Transverse colon (tissue), 4 donors: ENCODE results near the gene CBX2. TPM values are rescaled to one million over a fixed set of nuclear protein-coding genes. Genes with fewer than 3 reads are reported as not detected.

Experiments used
- DNase-seq: peaks from one replicate; pipeline ENCODE4 v3.0.0-alpha.2; 2019
- H3K27ac ChIP-seq, 4 donors: fragments of 200-600 bp; sonication (generic); 2 replicates each; pipeline ENCODE4 v1.5.1; 2016 to 2018; ENCODE audit warnings: inconsistent platforms in 4 of 4
- H3K27me3 ChIP-seq: fragments of 200-600 bp; sonication (generic); 2 replicates; pipeline ENCODE4 v1.5.1; 2017; ENCODE audit warnings: inconsistent platforms
- H3K36me3 ChIP-seq, 4 donors: fragments of 200-600 bp; sonication (generic); 2 replicates each; pipeline ENCODE4 v1.5.1; 2017 to 2019; ENCODE audit warnings: inconsistent platforms in 4 of 4
- H3K4me1 ChIP-seq, 4 donors: fragments of 200-600 bp; sonication (generic); 2 replicates each; pipeline ENCODE4 v1.5.1; 2017 to 2020; ENCODE audit warnings: inconsistent platforms in 4 of 4
- H3K4me3 ChIP-seq, 4 donors: fragments of 200-600 bp; sonication (generic); 1 replicate in 1 of 4; 2 replicates in 3 of 4; pipeline versions ENCODE4 v1.5.1 to v1.6.1; 2017 to 2019; ENCODE audit warnings: inconsistent platforms in 4 of 4
- H3K9me3 ChIP-seq, 2 donors: fragments of 200-600 bp; sonication (generic); 2 replicates each; pipeline ENCODE4 v1.5.1; 2017 to 2019; ENCODE audit warnings: inconsistent platforms in 2 of 2
- EP300 ChIP-seq: sonication (generic); formaldehyde crosslinking; IDR thresholded peaks from one replicate; pipeline ENCODE4 v1.6.1; 2017; ENCODE audit warnings: antibody characterized with exemption, low read depth
- POLR2A ChIP-seq: fragments of 450-650 bp; IDR thresholded peaks from one replicate; pipeline ENCODE4 v1.6.1; 2016; ENCODE audit warnings: antibody characterized with exemption, mild to moderate bottlenecking, moderate library complexity
- POLR2AphosphoS5 ChIP-seq, 3 donors: sonication (generic); formaldehyde crosslinking; IDR thresholded peaks; one replicate each; pipeline ENCODE4 v1.6.1; 2016; ENCODE audit warnings: antibody characterized with exemption in 3 of 3
- WGBS, 2 donors: methylation state at CpG; one replicate each; pipeline ENCODE4 v1.1.5; 2018; ENCODE audit warnings: low coverage in 1 of 2; 5-methylcytosine and 5-hydroxymethylcytosine counted together
- in situ Hi-C, 4 donors: fragments of 200-750 bp; cut with MboI; loops; one replicate each; pipeline versions ENCODE4 v1.15.0 to v1.15.1; 2017; ENCODE audit warnings: low sequenced_read_pairs in 3 of 4, low pct_ligation_motif_present in 1 of 4, low pct_unique_long_range_greater_than_20kb in 1 of 4
- intact Hi-C: fragments of 100-400 bp; cut with DNase I; formaldehyde crosslinking; loops from one replicate; pipeline ENCODE4 v1.15.1; 2023; ENCODE audit warnings: low total_unique reads
- total RNA-seq, 4 donors: library from RNA; depleted of rRNA; stranded (reverse); fragments of >200 nt; gene quantifications; one replicate each; pipeline ENCODE4 v1.1.0, GENCODE V29; 2016
- TF ChIP-seq, protein P1 (sequence below), 5 experiments: fragments of 200-600 bp in 3 of 5; fragments of 450-650 bp in 2 of 5; sonication (generic) in 3 of 5; IDR thresholded peaks; 1 replicate in 2 of 5; 2 replicates in 3 of 5; pipeline ENCODE4 v1.5.1; 2016 to 2017; ENCODE audit warnings: antibody characterized with exemption in 5 of 5, inconsistent platforms in 3 of 5, mild to moderate bottlenecking in 2 of 5, moderate library complexity in 1 of 5

Gene CBX2
- total RNA-seq, 4 donors from 2014 or later, result 0.27 to 0.64 TPM; not detected in 2

GRCh38 chr17:79796763-79797491 lies 19.0 kb downstream of the CBX2 start, which contains the start of gene CBX8:
TSS of gene CBX8 (minus strand) at chr17:79797077. CDS start at chr17:79796998, 79 bp downstream.
- DNase-seq, result peak; percentile 100
- peaks cover 66% of the 10 kb centered on the region for H3K27me3 ChIP-seq
- H3K27ac ChIP-seq, result peak within 1 kb of the TSS; percentile 85 to 88 (median 86)
- H3K36me3 ChIP-seq, result no peaks in the 10 kb centered on the region
- H3K4me3 ChIP-seq, result peak within 1 kb of the TSS; percentile 64 to 80 (median 78)
- in situ Hi-C loops (no loop called here), intact Hi-C loops (loop anchor here (5.0 kb wide), 1 partner anchor 45 kb away; no protein-coding TSS in a partner anchor)
- 1% methylated on average over 60 of the region's 79 CpGs; no CpG with 5 or more reads in 1 of the 2 donors for WGBS, 2 donors
- no peaks in the 10 kb centered on the region for H3K9me3 ChIP-seq
- TF ChIP-seq POLR2AphosphoS5 (IDR thresholded peaks at IDR 0.05), result peak; percentile 23 to 40 (median 39)
- TF ChIP-seq, protein P1, sequence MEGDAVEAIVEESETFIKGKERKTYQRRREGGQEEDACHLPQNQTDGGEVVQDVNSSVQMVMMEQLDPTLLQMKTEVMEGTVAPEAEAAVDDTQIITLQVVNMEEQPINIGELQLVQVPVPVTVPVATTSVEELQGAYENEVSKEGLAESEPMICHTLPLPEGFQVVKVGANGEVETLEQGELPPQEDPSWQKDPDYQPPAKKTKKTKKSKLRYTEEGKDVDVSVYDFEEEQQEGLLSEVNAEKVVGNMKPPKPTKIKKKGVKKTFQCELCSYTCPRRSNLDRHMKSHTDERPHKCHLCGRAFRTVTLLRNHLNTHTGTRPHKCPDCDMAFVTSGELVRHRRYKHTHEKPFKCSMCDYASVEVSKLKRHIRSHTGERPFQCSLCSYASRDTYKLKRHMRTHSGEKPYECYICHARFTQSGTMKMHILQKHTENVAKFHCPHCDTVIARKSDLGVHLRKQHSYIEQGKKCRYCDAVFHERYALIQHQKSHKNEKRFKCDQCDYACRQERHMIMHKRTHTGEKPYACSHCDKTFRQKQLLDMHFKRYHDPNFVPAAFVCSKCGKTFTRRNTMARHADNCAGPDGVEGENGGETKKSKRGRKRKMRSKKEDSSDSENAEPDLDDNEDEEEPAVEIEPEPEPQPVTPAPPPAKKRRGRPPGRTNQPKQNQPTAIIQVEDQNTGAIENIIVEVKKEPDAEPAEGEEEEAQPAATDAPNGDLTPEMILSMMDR (IDR thresholded peaks at IDR 0.05), result no peak
- peak; percentile 11 for TF ChIP-seq EP300
- TF ChIP-seq POLR2A, result peak; percentile 26
- H3K4me1 ChIP-seq, result peaks cover 18 to 63% (median 53%) of the 10 kb centered on the region in 4 donors

DNA sequence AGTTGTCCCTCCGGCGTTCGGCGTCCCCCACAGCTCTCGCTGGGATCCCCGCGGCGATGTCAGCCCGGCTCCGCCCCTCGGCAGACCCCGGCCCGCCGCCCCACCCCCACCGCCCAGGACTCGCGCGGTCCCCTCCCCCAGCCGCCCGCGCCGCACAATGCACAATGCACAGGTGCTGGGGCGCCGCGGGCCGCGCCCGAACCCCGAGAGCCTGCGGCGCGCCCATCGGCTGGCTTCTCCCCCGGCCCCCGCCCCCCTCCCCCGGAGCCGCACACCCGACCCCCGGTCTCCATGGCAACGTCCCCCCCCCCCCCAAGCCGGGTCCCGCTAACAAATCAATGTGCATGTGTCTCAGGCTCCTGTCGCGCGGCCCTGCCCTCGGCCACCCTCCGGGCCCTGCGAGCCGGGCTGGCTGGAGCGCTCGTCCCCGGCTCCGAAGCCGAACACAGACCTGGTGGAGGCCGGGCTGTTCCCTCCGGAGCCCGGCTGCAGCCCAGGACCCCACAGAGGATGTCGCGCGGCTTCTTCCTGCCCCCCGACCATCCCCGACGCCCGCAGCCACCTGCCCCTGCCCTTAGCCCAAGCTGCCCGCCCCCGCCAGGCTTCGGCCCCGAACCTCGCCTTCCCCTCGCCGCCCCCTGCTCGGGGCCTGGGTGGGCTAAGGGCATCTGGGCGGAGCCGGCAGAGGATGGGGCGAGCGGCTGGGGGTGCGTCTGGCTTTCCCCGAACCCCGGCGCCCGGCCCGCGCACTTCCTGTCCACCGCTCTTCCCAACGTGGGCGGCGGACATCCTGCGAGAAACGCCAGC lies 19.7 kb downstream of the CBX2 start:
- H3K4me3 ChIP-seq, result peak overlapping the region; percentile 64 to 80 (median 78)
- DNase-seq, result no peak
- H3K27me3 ChIP-seq, result peaks cover 66% of the 10 kb centered on the region
- peaks cover 18 to 60% (median 52%) of the 10 kb centered on the region in 4 donors for H3K4me1 ChIP-seq
- in situ Hi-C loops (no loop called here), intact Hi-C loops (loop anchor here (5.0 kb wide), 1 partner anchor 45 kb away; no protein-coding TSS in a partner anchor)
- no peak for TF ChIP-seq POLR2A
- peak overlapping the region; percentile 62 to 87 (median 85) for H3K27ac ChIP-seq
- no peaks in the 10 kb centered on the region for H3K9me3 ChIP-seq
- H3K36me3 ChIP-seq, result no peaks in the 10 kb centered on the region
- 1% methylated on average over 15 of the region's 89 CpGs; no CpG with 5 or more reads in 1 of the 2 donors for WGBS, 2 donors

GRCh38 chr17:79798299-79799173 lies 20.6 kb downstream of the CBX2 start:
- in situ Hi-C loops, result no loop called here
- H3K27me3 ChIP-seq, result peaks cover 66% of the 10 kb centered on the region
- intact Hi-C loops, result loop anchor here (5.0 kb wide), 1 partner anchor 44 kb away; no protein-coding TSS in a partner anchor
- TF ChIP-seq EP300, result no peak
- no peak for TF ChIP-seq POLR2A
- TF ChIP-seq, protein P1 (IDR thresholded peaks at IDR 0.05), result no peak
- no peak for TF ChIP-seq POLR2AphosphoS5 (IDR thresholded peaks at IDR 0.05)
- peaks cover 18 to 56% (median 46%) of the 10 kb centered on the region in 4 donors for H3K4me1 ChIP-seq
- no peak for DNase-seq
- H3K9me3 ChIP-seq, result no peaks in the 10 kb centered on the region
- H3K4me3 ChIP-seq, result peak overlapping the region in 2 of 4 donors; percentile 77 to 80
- H3K27ac ChIP-seq, result no peak overlapping the region
- no peaks in the 10 kb centered on the region for H3K36me3 ChIP-seq
- 0 to 2% methylated on average over 4 to 50 of the region's 70 CpGs for WGBS, 2 donors

DNA sequence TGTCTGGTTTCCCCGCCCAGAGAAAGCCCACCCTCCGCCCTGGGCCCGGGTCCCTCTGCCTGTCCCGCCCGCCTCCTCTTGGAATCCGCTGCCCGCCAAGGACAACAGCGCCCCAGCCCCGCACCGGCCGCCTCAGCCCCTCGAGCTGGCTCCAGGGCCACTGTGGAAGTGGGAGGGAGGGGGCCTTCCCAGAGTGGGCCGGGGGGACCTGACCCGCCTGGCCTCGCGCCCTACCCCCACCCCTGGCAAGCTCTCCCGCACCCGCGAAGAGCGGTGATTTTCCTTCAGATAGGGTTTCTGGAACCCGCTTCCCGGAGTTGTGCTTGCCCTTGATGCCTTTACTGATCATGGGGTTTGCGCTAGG lies 21.2 kb downstream of the CBX2 start:
- Histone ChIP-seq H3K9me3 (no peaks in the 10 kb centered on the region), H3K36me3 (no peaks in the 10 kb centered on the region), H3K27ac (no peak overlapping the region), H3K4me1 (peaks cover 18 to 63% (median 49%) of the 10 kb centered on the region in 4 donors), H3K4me3 (no peak overlapping the region), H3K27me3 (peaks cover 66% of the 10 kb centered on the region)
- 4% methylated on average over 14 of the region's 23 CpGs; no CpG with 5 or more reads in 1 of the 2 donors for WGBS, 2 donors
- intact Hi-C loops, result loop anchor here (5.0 kb wide), 1 partner anchor 43 kb away; no protein-coding TSS in a partner anchor
- no peak for DNase-seq
- in situ Hi-C loops, result no loop called here
- TF ChIP-seq POLR2A (no peak), POLR2AphosphoS5 (IDR thresholded peaks at IDR 0.05) (no peak), EP300 (no peak)
- TF ChIP-seq, protein P1 (IDR thresholded peaks at IDR 0.05), result no peak
